Body of pancreas (tissue), 4 donors: Measurements from ENCODE around the gene RNF213. TPM values are rescaled to one million over a fixed set of nuclear protein-coding genes. Genes with fewer than 3 reads are reported as not detected.
"Not testable (repeated sequence)": the region's sequence is repeated elsewhere in the genome, so short reads cannot be mapped to it uniquely, and the experiment has no call there.

Source experiments
- ATAC-seq: fragments of 150-250 bp; one replicate; pipeline ENCODE4 v1.9.1; 2016
- DNase-seq, 4 donors: peaks; one replicate each; pipeline ENCODE4 v3.0.0-alpha.2; 2019
- H3K27ac ChIP-seq, 4 donors: fragments of 200-600 bp; sonication (generic); 1 replicate in 3 of 4; 2 replicates in 1 of 4; pipeline versions ENCODE4 v1.5.1 to v1.6.1; 2016 to 2019; ENCODE audit warnings: mild to moderate bottlenecking in 1 of 4, mixed read lengths in 1 of 4, moderate library complexity in 1 of 4
- H3K27me3 ChIP-seq, 2 donors: fragments of 200-600 bp; sonication (generic); one replicate each; pipeline ENCODE4 v1.6.0; 2016; ENCODE audit warnings: mild to moderate bottlenecking in 1 of 2
- H3K36me3 ChIP-seq, 2 donors: fragments of 200-600 bp; sonication (generic); replicated peaks in 1 of 2; 2 replicates each; pipeline ENCODE4 v1.5.1; 2016; ENCODE audit warnings: low read depth in 2 of 2; ENCODE audit not compliant: insufficient read depth in 1 of 2
- H3K4me1 ChIP-seq: fragments of 200-600 bp; sonication (generic); one replicate; pipeline ENCODE4 v1.6.0; 2016
- H3K4me3 ChIP-seq, 2 donors: fragments of 200-600 bp; sonication (generic); 1 replicate in 1 of 2; 2 replicates in 1 of 2; pipeline ENCODE4 v1.5.1; 2016 to 2019
- H3K9me3 ChIP-seq, 3 donors: fragments of 200-600 bp; sonication (generic); 1 replicate in 2 of 3; 2 replicates in 1 of 3; pipeline ENCODE4 v1.5.1; 2016
- CTCF ChIP-seq, 7 experiments: fragments of 450-650 bp in 4 of 7; fragments of 200-600 bp in 3 of 7; sonication (generic) in 3 of 7; IDR thresholded peaks; one replicate each; pipeline ENCODE4 v1.5.1; 2016 to 2019; ENCODE audit warnings: antibody characterized with exemption in 7 of 7
- POLR2A ChIP-seq, 3 donors: fragments of 450-650 bp; IDR thresholded peaks; one replicate each; pipeline ENCODE4 v1.6.1; 2016; ENCODE audit warnings: antibody characterized with exemption in 3 of 3, mild to moderate bottlenecking in 2 of 3
- WGBS, 2 donors: methylation state at CpG; one replicate each; pipeline ENCODE4 v1.1.5; 2017; 5-methylcytosine and 5-hydroxymethylcytosine counted together
- intact Hi-C: fragments of 100-400 bp; cut with DNase I; formaldehyde crosslinking; loops from one replicate; pipeline ENCODE4 v1.15.1; 2023
- total RNA-seq, 2 donors: library from RNA; depleted of rRNA; stranded (reverse); fragments of >200 nt; gene quantifications; one replicate each; pipeline ENCODE4 v1.1.0, GENCODE V29; 2016

RNF213 gene
- total RNA-seq, 2 donors from 2014 or later = 60.7 to 69.5 TPM

- ATAC-seq (no peak), DNase-seq (no peak)
- intact Hi-C loops = no loop called here
- H3K27ac ChIP-seq = no peak overlapping the region
- no peaks in the 10 kb centered on the region for H3K27me3 ChIP-seq
- H3K9me3 ChIP-seq = peaks cover 0 to 4% (median 0%) of the 10 kb centered on the region in 3 donors
- no peak overlapping the region for H3K4me3 ChIP-seq
- 92 to 97% methylated on average over 6 to 10 of the region's 10 CpGs for WGBS, 2 donors
- no peak for TF ChIP-seq POLR2A (IDR thresholded peaks at IDR 0.05)
- TF ChIP-seq CTCF (IDR thresholded peaks at IDR 0.05) = no peak
- peaks cover 0 to 11% of the 10 kb centered on the region in 2 donors for H3K36me3 ChIP-seq
- H3K4me1 ChIP-seq = no peaks in the 10 kb centered on the region
Observed at GRCh38 chr17:80237386-80237785, 23.3 kb upstream of the RNF213 start.

GRCh38 chr17:80242505-80242904 lies 18.1 kb upstream of the RNF213 start:
- DNase-seq (no peak), ATAC-seq (no peak)
- Histone ChIP-seq H3K27me3 (no peaks in the 10 kb centered on the region), H3K4me3 (no peak overlapping the region), H3K4me1 (no peaks in the 10 kb centered on the region), H3K36me3 (peaks cover 0 to 14% of the 10 kb centered on the region in 2 donors), H3K9me3 (no peaks in the 10 kb centered on the region), H3K27ac (no peak overlapping the region)
- intact Hi-C loops = no loop called here
- 85 to 86% methylated on average over 12 to 14 of the region's 14 CpGs for WGBS, 2 donors
- TF ChIP-seq POLR2A (IDR thresholded peaks at IDR 0.05) (no peak), CTCF (IDR thresholded peaks at IDR 0.05) (no peak)

GRCh38 chr17:80243526-80244433 lies 16.9 kb upstream of the RNF213 start:
- H3K27ac ChIP-seq = no peak overlapping the region
- H3K4me3 ChIP-seq = no peak overlapping the region
- H3K4me1 ChIP-seq = no peaks in the 10 kb centered on the region
- WGBS, 2 donors = 89 to 91% methylated on average over 7 to 26 of the region's 26 CpGs
- TF ChIP-seq CTCF (IDR thresholded peaks at IDR 0.05) (no peak), POLR2A (IDR thresholded peaks at IDR 0.05) (no peak)
- ATAC-seq (no peak), DNase-seq (no peak)
- peaks cover 0 to 11% of the 10 kb centered on the region in 2 donors for H3K36me3 ChIP-seq
- intact Hi-C loops = no loop called here
- no peaks in the 10 kb centered on the region for H3K9me3 ChIP-seq
- H3K27me3 ChIP-seq = no peaks in the 10 kb centered on the region

DNA sequence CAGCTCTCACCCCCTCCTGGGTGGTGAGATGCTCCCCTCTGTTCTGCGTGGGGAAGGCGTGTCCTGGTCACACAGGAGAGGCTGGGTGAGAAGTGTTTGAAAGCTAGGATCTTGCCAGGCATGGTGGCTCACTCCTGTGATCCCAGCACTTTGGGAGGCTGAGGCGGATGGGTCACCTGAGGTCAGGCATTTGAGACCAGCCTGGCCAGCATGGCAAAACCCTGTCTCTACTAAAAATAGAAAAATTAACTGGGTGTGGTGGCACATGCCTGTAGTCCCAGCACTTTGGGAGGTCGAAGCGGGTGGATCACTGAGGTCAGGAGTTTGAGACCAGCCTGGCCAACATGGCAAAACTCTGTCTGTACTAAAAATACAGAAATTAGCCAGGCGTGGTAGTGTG lies 16.2 kb upstream of the RNF213 start:
- H3K27ac ChIP-seq, H3K9me3 ChIP-seq, H3K4me3 ChIP-seq, H3K4me1 ChIP-seq, intact Hi-C loops, H3K27me3 ChIP-seq, DNase-seq, ATAC-seq: not testable (repeated sequence)
- peaks cover 0 to 11% of the 10 kb centered on the region in 2 donors for H3K36me3 ChIP-seq
- WGBS, 2 donors = 90 to 92% methylated on average over 3 to 6 of the region's 6 CpGs

GRCh38 chr17:80244871-80245509 lies 15.7 kb upstream of the RNF213 start:
- peaks cover 0 to 11% of the 10 kb centered on the region in 2 donors for H3K36me3 ChIP-seq
- no peak for DNase-seq

More at GRCh38 chr17:80244871-80245509, 15.7 kb upstream of the RNF213 start:
- no peak for ATAC-seq
- Histone ChIP-seq H3K4me3 (no peak overlapping the region), H3K4me1 (no peaks in the 10 kb centered on the region), H3K27me3 (no peaks in the 10 kb centered on the region), H3K27ac (no peak overlapping the region), H3K9me3 (no peaks in the 10 kb centered on the region)
- no peak for TF ChIP-seq CTCF (IDR thresholded peaks at IDR 0.05)
- intact Hi-C loops = no loop called here
- WGBS, 2 donors = 83 to 90% methylated on average over 22 of the region's 22 CpGs
